T-helper 1 cell (primary cell): ENCODE measurements around the gene MORC4.

Source experiments
- DNase-seq, 5 donors: peaks; one replicate each; pipeline ENCODE4 v3.0.0-alpha.2; 2012 to 2020

Gene MORC4

GRCh38 chrX:106952538-106952937 is 47.5 kb downstream of the MORC4 start:
- DNase-seq, result no peak

- no peak for DNase-seq
These were observed 47.9 kb downstream of the MORC4 start for GRCh38 chrX:106952089-106952488.

- DNase-seq, result no peak
These were observed 48.8 kb downstream of the MORC4 start for GRCh38 chrX:106951230-106951629.

GRCh38 chrX:106950381-106950780 is 49.6 kb downstream of the MORC4 start:
- DNase-seq, result no peak

GRCh38 chrX:106949366-106949765 is 50.6 kb downstream of the MORC4 start:
- no peak for DNase-seq

GRCh38 chrX:106948641-106949040 is 51.4 kb downstream of the MORC4 start:
- DNase-seq, result no peak

GRCh38 chrX:106946464-106946863 is 53.5 kb downstream of the MORC4 start:
- DNase-seq, result no peak

- DNase-seq, result no peak
These were observed 59.9 kb downstream of the MORC4 start for GRCh38 chrX:106940068-106940467.

- no peak for DNase-seq
These were observed 60.4 kb downstream of the MORC4 start for GRCh38 chrX:106939566-106939965.

GRCh38 chrX:106936246-106936645 is 63.8 kb downstream of the MORC4 start:
- DNase-seq, result no peak

GRCh38 chrX:106935175-106935574 is 64.8 kb downstream of the MORC4 start:
- DNase-seq, result no peak

- no peak for DNase-seq
These were observed 66.5 kb downstream of the MORC4 start for GRCh38 chrX:106933538-106933961.

- DNase-seq, result no peak
These were observed 67.0 kb downstream of the MORC4 start for GRCh38 chrX:106932960-106933537.

GRCh38 chrX:106932492-106932923 is 67.5 kb downstream of the MORC4 start:
- DNase-seq, result no peak

- DNase-seq, result no peak
These were observed 68.1 kb downstream of the MORC4 start for GRCh38 chrX:106931831-106932491.

GRCh38 chrX:106928227-106928626 is 71.8 kb downstream of the MORC4 start:
- DNase-seq, result no peak

- no peak for DNase-seq
These were observed 72.3 kb downstream of the MORC4 start for GRCh38 chrX:106927700-106928099.

GRCh38 chrX:106927023-106927422 is 73.0 kb downstream of the MORC4 start:
- no peak for DNase-seq

GRCh38 chrX:106921637-106922036 is 78.4 kb downstream of the MORC4 start:
- DNase-seq, result no peak

- no peak for DNase-seq
These were observed 80.0 kb downstream of the MORC4 start, which contains the start of gene CLDN2 for GRCh38 chrX:106919932-106920452. Gene CLDN2 (plus strand): TSS chrX:106920402. CDS start chrX:106928229, 7,827 bp downstream.

GRCh38 chrX:106917830-106918500 is 82.0 kb downstream of the MORC4 start:
- peak in 2 of 5 donors; percentile 2 to 19 for DNase-seq

GRCh38 chrX:106912864-106913263 is 87.1 kb downstream of the MORC4 start:
- DNase-seq, result no peak

GRCh38 chrX:106906361-106906760 is 93.7 kb downstream of the MORC4 start:
- no peak for DNase-seq
